ENCODE results near the gene PTK7.

The PTK7 gene

GRCh38 chr6:43061861-43062260 lies 14.3 kb upstream of the PTK7 start:
- Histone ChIP-seq H3K4me1 (ENCODE audit: insufficient read depth, poor library complexity, severe bottlenecking) (no peaks in the 10 kb centered on the region), H3K27me3 (ENCODE audit: insufficient read depth, poor library complexity, severe bottlenecking) (no peaks in the 10 kb centered on the region), H3K27ac (ENCODE audit: poor library complexity, severe bottlenecking) (no peak overlapping the region), H3K4me3 (ENCODE audit: severe bottlenecking) (no peak overlapping the region), H3K9me3 (ENCODE audit: severe bottlenecking) (no peaks in the 10 kb centered on the region), H3K36me3 (ENCODE audit: low read depth) (peaks cover 11% of the 10 kb centered on the region)
- ATAC-seq (ENCODE audit: low read depth) (no peak), DNase-seq (ENCODE audit: low spot score) (no peak)
- TF ChIP-seq CTCF (IDR thresholded peaks at IDR 0.05; ENCODE audit: poor library complexity, severe bottlenecking): no peak

- Histone ChIP-seq H3K4me1 (ENCODE audit: insufficient read depth, poor library complexity, severe bottlenecking) (no peaks in the 10 kb centered on the region), H3K4me3 (ENCODE audit: severe bottlenecking) (no peak overlapping the region), H3K27me3 (ENCODE audit: insufficient read depth, poor library complexity, severe bottlenecking) (no peaks in the 10 kb centered on the region), H3K9me3 (ENCODE audit: severe bottlenecking) (no peaks in the 10 kb centered on the region), H3K27ac (ENCODE audit: poor library complexity, severe bottlenecking) (no peak overlapping the region), H3K36me3 (ENCODE audit: low read depth) (peaks cover 6% of the 10 kb centered on the region)
- DNase-seq (ENCODE audit: low spot score) (no peak), ATAC-seq (ENCODE audit: low read depth) (no peak)
- no peak for TF ChIP-seq CTCF (IDR thresholded peaks at IDR 0.05; ENCODE audit: poor library complexity, severe bottlenecking)
Observed at GRCh38 chr6:43062818-43063217, 13.3 kb upstream of the PTK7 start.

GRCh38 chr6:43070028-43070632 lies 6.0 kb upstream of the PTK7 start:
- H3K4me3 ChIP-seq (ENCODE audit: severe bottlenecking): no peak overlapping the region
- TF ChIP-seq CTCF (IDR thresholded peaks at IDR 0.05; ENCODE audit: poor library complexity, severe bottlenecking): peak; percentile 84
- H3K9me3 ChIP-seq (ENCODE audit: severe bottlenecking): no peaks in the 10 kb centered on the region
- H3K36me3 ChIP-seq (ENCODE audit: low read depth): peaks cover 3% of the 10 kb centered on the region; the same call in 1 of the 2 replicates
- H3K27me3 ChIP-seq (ENCODE audit: insufficient read depth, poor library complexity, severe bottlenecking): no peaks in the 10 kb centered on the region
- ATAC-seq (ENCODE audit: low read depth) (peak; percentile 59), DNase-seq (ENCODE audit: low spot score) (no peak)
- no peaks in the 10 kb centered on the region for H3K4me1 ChIP-seq (ENCODE audit: insufficient read depth, poor library complexity, severe bottlenecking)
- H3K27ac ChIP-seq (ENCODE audit: poor library complexity, severe bottlenecking): no peak overlapping the region

- H3K4me1 ChIP-seq (ENCODE audit: insufficient read depth, poor library complexity, severe bottlenecking): peaks cover 11% of the 10 kb centered on the region
- no peak overlapping the region for H3K4me3 ChIP-seq (ENCODE audit: severe bottlenecking)
- no peaks in the 10 kb centered on the region for H3K27me3 ChIP-seq (ENCODE audit: insufficient read depth, poor library complexity, severe bottlenecking)
- ATAC-seq (ENCODE audit: low read depth): no peak
- DNase-seq (ENCODE audit: low spot score): no peak
- H3K27ac ChIP-seq (ENCODE audit: poor library complexity, severe bottlenecking): peak overlapping the region; percentile 57
- no peaks in the 10 kb centered on the region for H3K9me3 ChIP-seq (ENCODE audit: severe bottlenecking)
- H3K36me3 ChIP-seq (ENCODE audit: low read depth): no peaks in the 10 kb centered on the region
- no peak for TF ChIP-seq CTCF (IDR thresholded peaks at IDR 0.05; ENCODE audit: poor library complexity, severe bottlenecking)
Observed at GRCh38 chr6:43074847-43075669, 1.1 kb upstream of the PTK7 start.

Data from RWPE2 (cell line).